ENCODE measurements around the gene KIRREL3. TPM values are rescaled to one million over a fixed set of nuclear protein-coding genes. Genes with fewer than 3 reads are reported as not detected.

The KIRREL3 gene
- total and polyA plus RNA-seq, 2 of the 4 experiments (the other 2 are of a cell fraction) = 10.9 to 15.9 TPM

DNA sequence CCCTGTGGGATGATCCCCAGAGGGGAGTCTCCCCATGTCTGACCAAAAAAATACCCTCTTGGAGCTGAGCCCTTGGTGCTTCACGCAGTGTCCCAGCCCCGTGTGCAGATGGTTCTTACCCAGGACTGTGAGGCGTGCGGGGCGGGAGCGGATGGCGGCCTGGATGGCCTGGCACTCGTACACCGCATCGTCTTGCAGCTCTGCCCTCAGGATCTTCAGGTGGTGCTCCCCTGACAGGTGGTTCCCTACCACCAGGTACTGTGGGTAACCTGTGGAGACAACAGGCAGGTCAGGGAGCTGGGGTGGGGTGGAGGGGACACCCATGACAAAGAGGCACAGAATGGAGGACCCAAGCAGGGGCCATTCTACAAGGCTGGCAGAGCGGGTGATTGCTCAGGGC lies 479.4 kb downstream of the KIRREL3 start:
- Histone ChIP-seq H3K9me1 (ENCODE audit: insufficient read depth, low read length) (no peaks in the 10 kb centered on the region; the same call in 1 of the 2 replicates), H3K9me3 (ENCODE audit: control insufficient read depth, insufficient read depth, low read length) (no peaks in the 10 kb centered on the region), H4K20me1 (ENCODE audit: insufficient read depth, low read length) (no peaks in the 10 kb centered on the region), H2BK120ac (ENCODE audit: low read depth, low read length) (no peak overlapping the region), H3K79me1 (ENCODE audit: low read depth in 1 of 2, low read length in 2 of 2) (no peaks in the 10 kb centered on the region), H3K27me3 (ENCODE audit: control insufficient read depth, insufficient read depth, low read length) (no peaks in the 10 kb centered on the region), H3K4me2 (ENCODE audit: low read depth, low read length) (no peak overlapping the region), H3K4ac (ENCODE audit: low read depth, low read length) (no peak overlapping the region), H2AFZ (replicated peaks; ENCODE audit: low read length, poor library complexity) (no peak overlapping the region), H3K27ac (ENCODE audit: insufficient read depth, low read length) (no peak overlapping the region), H2BK15ac (ENCODE audit: low read depth, low read length) (no peak overlapping the region), H3K9ac (ENCODE audit: low read depth, low read length) (no peak overlapping the region), H2BK5ac (ENCODE audit: low read depth, low read length, poor library complexity, severe bottlenecking) (no peak overlapping the region), H2AK9ac (replicated peaks; ENCODE audit: low read depth, low read length, poor library complexity) (no peak overlapping the region), H3K56ac (ENCODE audit: extremely low read depth, insufficient read depth, low read length) (no peak overlapping the region), H3K4me1 (ENCODE audit: control insufficient read depth, insufficient read depth, low read length) (no peaks in the 10 kb centered on the region), H3K18ac (ENCODE audit: low read depth, low read length) (no peak overlapping the region), H3K14ac (replicated peaks; ENCODE audit: low read depth, low read length) (no peak overlapping the region), H4K8ac (ENCODE audit: low read depth in 2 of 2, low read length in 2 of 2) (no peak overlapping the region), H2AK5ac (ENCODE audit: low read depth, low read length) (no peak overlapping the region), H3K4me3 (ENCODE audit: insufficient read depth, low read depth, low read length) (no peak overlapping the region), H4K91ac (ENCODE audit: insufficient read depth, low read depth, low read length) (no peak overlapping the region), H4K5ac (ENCODE audit: low read depth, low read length) (no peak overlapping the region), H3K23ac (ENCODE audit: low read depth, low read length) (no peak overlapping the region), H2BK20ac (ENCODE audit: low read depth, low read length) (no peak overlapping the region), H3K36me3 (ENCODE audit: control insufficient read depth, insufficient read depth, low read length) (no peaks in the 10 kb centered on the region)
- no TSS peak for BruUV-seq (replicated peaks)
- CTCF ChIA-PET = no interaction called here
- DNase-seq = no peak
- in situ Hi-C loops (cut with MboI; ENCODE audit: low sequenced_read_pairs) = no loop called here
- WGBS, 2 experiments (ENCODE audit: extremely low coverage in 2 of 2, insufficient read length in 1 of 2) = 100% methylated on average over 2 of the region's 11 CpGs; no CpG with 5 or more reads in 1 of the 2 experiments
- intact Hi-C loops (cut with micrococcal nuclease) = no loop called here
- dilution Hi-C loops (cut with HindIII; ENCODE audit: low sequenced_read_pairs, unreplicated experiment) = no loop called here
- no peak for ATAC-seq (ENCODE audit: low read depth)
- POLR2A ChIA-PET (ENCODE audit: unreplicated experiment) = no interaction called here
- TF ChIP-seq CEBPB (IDR thresholded peaks at IDR 0.05; ENCODE audit: low read depth, low read length) = no peak
- no peak for TF ChIP-seq NFE2L2 (IDR thresholded peaks at IDR 0.05; ENCODE audit: low read depth, low read length)
- TF ChIP-seq, protein P1, sequence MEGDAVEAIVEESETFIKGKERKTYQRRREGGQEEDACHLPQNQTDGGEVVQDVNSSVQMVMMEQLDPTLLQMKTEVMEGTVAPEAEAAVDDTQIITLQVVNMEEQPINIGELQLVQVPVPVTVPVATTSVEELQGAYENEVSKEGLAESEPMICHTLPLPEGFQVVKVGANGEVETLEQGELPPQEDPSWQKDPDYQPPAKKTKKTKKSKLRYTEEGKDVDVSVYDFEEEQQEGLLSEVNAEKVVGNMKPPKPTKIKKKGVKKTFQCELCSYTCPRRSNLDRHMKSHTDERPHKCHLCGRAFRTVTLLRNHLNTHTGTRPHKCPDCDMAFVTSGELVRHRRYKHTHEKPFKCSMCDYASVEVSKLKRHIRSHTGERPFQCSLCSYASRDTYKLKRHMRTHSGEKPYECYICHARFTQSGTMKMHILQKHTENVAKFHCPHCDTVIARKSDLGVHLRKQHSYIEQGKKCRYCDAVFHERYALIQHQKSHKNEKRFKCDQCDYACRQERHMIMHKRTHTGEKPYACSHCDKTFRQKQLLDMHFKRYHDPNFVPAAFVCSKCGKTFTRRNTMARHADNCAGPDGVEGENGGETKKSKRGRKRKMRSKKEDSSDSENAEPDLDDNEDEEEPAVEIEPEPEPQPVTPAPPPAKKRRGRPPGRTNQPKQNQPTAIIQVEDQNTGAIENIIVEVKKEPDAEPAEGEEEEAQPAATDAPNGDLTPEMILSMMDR (conservative IDR thresholded peaks at IDR 0.05; ENCODE audit: low read depth, low read length) = no peak
- TF ChIP-seq SMC3 (IDR thresholded peaks at IDR 0.05; ENCODE audit: low read depth, low read length) = no peak
- no peak for TF ChIP-seq POLR2A (IDR thresholded peaks at IDR 0.05; ENCODE audit: low read depth, low read length)
- TF ChIP-seq BHLHE40 (IDR thresholded peaks at IDR 0.05; ENCODE audit: low read depth, low read length) = no peak

All from IMR-90 (cell line).